ENCODE results near the gene PTRHD1. TPM values are rescaled to one million over a fixed set of nuclear protein-coding genes. Genes with fewer than 3 reads are reported as not detected.
"Not testable (repeated sequence)": the region's sequence is repeated elsewhere in the genome, so short reads cannot be mapped to it uniquely, and the experiment has no call there.

The PTRHD1 gene
- total RNA-seq, 1 experiment from 2014 or later, result 51.0 TPM

DNA sequence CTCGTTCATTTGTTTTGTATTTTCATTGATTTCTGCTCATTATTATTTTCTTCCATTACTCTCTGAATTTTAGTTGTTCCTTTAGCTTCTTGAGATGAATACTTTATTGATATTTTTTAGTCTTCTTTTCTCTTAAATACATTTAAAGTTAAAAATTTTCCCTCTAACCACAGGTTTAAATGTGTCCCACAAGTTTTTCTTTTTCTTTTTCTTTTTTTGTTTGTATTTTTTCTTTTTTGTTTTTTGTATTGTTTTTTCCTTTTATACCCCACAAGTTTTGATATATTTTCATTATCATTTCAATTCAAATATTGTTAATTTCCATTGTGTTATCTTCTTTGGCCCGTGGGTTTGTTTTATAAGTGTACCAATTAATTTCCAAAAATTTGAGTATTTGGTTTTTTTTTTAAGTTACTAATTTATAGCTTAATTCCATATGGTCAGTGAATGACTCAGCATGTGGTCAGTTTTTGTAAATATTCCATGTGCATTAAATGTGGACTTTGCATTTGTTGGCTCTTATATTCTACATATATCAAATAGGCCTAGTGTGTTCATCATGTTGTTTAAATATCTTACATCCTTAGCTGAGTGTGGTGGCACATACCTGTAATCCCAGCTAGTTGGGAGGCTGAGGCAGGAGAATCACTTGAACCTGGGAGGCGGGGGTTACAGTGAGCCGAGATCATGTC, 16.3 kb upstream of the PTRHD1 start:
- Histone ChIP-seq H3K4me3 (no peak overlapping the region), H3K27ac (no peak overlapping the region), H3K27me3 (replicated peaks) (no peaks in the 10 kb centered on the region), H3K4me1 (replicated peaks) (no peaks in the 10 kb centered on the region), H3K36me3 (peaks cover 48% of the 10 kb centered on the region), H3K9me3 (replicated peaks) (no peaks in the 10 kb centered on the region; the same call in 1 of the 2 replicates)
- DNase-seq (ENCODE audit: low read depth in 1 of 2, low spot score in 2 of 2), result no peak

DNA sequence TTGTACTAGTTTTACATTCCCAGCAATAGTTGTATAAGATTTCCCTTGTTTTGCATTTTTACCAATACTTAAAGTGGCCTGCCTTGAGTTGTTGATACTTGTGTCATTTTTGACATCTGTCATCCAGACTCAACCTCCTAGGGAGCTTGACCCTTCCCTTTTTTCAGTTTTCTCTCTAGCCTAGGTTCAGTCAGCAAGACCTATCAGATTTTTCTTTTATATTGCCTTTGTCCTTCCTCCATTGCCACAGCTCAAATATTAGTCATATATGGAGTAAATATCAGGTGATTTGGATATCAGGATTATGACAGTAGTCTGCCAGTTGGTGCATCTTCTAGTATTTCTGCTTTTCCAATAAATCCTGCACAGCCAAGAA, 13.5 kb upstream of the PTRHD1 start:
- Histone ChIP-seq H3K4me1 (replicated peaks) (no peaks in the 10 kb centered on the region), H3K9me3 (replicated peaks) (no peaks in the 10 kb centered on the region; the same call in 1 of the 2 replicates), H3K27me3 (replicated peaks) (no peaks in the 10 kb centered on the region), H3K36me3 (peaks cover 46% of the 10 kb centered on the region), H3K27ac (no peak overlapping the region), H3K4me3 (no peak overlapping the region)
- no peak for DNase-seq (ENCODE audit: low read depth in 1 of 2, low spot score in 2 of 2)

DNA sequence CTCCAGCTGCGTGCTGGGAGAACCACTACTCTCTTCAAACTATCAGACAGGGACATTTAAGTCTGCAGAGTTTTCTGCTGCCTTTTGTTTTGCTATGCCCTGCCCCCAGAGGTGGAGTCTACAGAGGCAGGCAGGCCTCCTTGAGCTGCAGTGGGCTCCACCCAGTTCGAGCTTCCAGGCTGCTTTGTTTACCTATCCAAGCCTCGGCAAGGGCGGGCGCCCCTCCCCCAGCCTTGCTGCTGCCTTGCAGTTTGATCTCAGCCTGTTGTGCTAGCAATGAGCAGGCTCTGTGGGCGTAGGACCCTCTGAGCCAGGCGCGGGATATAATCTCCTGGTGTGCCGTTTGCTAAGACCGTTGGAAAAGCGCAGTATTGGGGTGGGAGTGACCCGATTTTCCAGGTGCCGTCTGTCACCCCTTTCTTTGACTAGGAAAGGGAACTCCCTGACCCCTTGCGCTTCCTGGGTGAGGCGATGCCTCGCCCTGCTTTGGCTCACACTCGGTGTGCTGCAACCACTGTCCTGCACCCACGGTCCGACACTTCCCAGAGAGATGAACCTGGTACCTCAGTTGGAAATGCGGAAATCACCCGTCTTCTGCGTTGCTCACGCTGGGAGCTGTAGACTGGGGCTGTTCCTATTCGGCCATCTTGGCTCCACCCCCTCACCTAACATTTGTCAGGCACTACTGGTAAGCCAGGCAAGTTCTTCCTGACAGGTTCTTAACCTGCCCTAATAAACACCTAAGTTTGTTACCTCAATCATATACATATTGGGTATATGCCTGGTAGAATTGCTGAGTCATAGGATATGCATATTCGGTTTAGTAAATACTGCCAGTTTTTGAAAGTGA, 12.8 kb upstream of the PTRHD1 start:
- H3K9me3 ChIP-seq (replicated peaks); H3K4me1 ChIP-seq (replicated peaks); DNase-seq (ENCODE audit: low read depth in 1 of 2, low spot score in 2 of 2); H3K4me3 ChIP-seq; H3K27me3 ChIP-seq (replicated peaks); H3K27ac ChIP-seq: not testable (repeated sequence)
- peaks cover 48% of the 10 kb centered on the region for H3K36me3 ChIP-seq

DNA sequence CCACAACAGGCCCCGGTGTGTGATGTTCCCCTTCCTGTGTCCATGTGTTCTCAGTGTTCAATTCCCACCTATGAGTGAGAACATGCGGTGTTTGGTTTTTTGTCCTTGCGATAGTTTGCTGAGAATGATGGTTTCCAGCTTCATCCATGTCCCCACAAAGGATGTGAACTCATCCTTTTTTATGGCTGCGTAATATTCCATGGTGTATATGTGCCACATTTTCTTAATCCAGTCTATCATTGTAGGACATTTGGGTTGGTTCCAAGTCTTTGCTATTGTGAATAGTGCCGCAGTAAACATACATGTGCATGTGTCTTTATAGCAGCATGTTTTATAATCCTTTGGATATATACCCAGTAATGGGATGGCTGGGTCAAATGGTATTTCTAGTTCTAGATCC, 7.3 kb upstream of the PTRHD1 start:
- not testable (repeated sequence) for H3K4me3 ChIP-seq; H3K4me1 ChIP-seq (replicated peaks); H3K27ac ChIP-seq; H3K27me3 ChIP-seq (replicated peaks); H3K9me3 ChIP-seq (replicated peaks); DNase-seq (ENCODE audit: low read depth in 1 of 2, low spot score in 2 of 2)
- peaks cover 79% of the 10 kb centered on the region for H3K36me3 ChIP-seq

DNA sequence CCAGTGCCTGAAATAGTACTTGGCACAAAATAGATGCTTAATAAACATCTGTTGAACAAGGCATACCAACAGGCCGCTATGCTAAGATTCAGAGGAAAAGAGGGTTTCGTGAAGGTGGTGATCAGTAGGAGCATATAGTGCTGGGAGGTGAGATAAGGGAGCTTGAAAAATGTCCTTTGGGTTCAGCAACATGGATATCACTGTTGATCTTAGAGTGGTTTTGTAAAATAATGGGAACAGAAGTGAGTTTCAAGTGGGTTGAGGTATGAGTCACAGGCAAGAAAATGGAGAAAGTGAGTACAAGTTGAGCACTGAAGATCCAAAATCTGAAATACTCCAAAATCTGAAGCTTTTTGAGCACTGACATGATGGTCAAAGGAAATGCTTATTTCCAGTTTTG, 4.5 kb upstream of the PTRHD1 start:
- H3K9me3 ChIP-seq (replicated peaks), result no peaks in the 10 kb centered on the region
- DNase-seq (ENCODE audit: low read depth in 1 of 2, low spot score in 2 of 2), result no peak
- H3K27me3 ChIP-seq (replicated peaks), result no peaks in the 10 kb centered on the region
- H3K36me3 ChIP-seq, result peaks cover 89% of the 10 kb centered on the region
- H3K4me1 ChIP-seq (replicated peaks), result peaks cover 10% of the 10 kb centered on the region; the same call in 1 of the 2 replicates
- no peak overlapping the region for H3K27ac ChIP-seq
- H3K4me3 ChIP-seq, result no peak overlapping the region

DNA sequence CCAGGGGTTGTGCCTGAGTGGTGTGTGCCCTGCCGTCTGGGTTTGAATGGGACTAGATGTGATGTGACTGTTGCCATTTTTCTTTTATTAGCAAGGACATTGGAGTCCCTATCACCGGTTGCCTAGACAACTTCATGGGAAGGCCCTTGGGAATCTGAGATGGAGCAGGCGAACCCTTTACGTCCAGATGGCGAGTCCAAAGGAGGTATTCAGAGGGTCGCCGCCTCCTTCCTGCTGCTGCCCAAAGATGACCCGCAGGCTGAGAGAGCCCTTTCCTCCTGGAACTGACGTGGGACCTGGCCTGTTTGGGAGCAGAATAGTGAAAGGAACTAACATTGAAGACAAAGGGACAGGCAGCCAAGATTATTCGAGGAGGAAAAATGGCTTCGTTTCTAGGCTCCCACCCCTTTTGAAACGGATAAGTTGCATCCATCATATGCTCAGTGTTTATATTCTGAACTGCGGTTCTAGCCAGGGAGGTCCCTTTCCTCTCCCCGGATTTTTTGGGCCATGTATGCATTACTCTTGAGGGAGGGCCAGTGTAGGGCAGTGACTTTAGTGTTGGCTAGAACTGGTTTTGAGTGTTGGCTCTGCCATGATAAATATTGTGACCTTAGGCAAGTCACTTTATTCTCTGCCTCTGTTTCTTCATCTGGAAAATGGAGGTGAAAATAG, 707 bp upstream of the PTRHD1 start:
- H3K27me3 ChIP-seq (replicated peaks), result no peaks in the 10 kb centered on the region
- peak overlapping the region; percentile 98 for H3K27ac ChIP-seq
- H3K36me3 ChIP-seq, result peaks cover 55% of the 10 kb centered on the region
- DNase-seq (ENCODE audit: low read depth in 1 of 2, low spot score in 2 of 2), result no peak
- H3K9me3 ChIP-seq (replicated peaks), result no peaks in the 10 kb centered on the region
- peaks cover 15% of the 10 kb centered on the region for H3K4me1 ChIP-seq (replicated peaks)
- H3K4me3 ChIP-seq, result peak overlapping the region; percentile 88

DNA sequence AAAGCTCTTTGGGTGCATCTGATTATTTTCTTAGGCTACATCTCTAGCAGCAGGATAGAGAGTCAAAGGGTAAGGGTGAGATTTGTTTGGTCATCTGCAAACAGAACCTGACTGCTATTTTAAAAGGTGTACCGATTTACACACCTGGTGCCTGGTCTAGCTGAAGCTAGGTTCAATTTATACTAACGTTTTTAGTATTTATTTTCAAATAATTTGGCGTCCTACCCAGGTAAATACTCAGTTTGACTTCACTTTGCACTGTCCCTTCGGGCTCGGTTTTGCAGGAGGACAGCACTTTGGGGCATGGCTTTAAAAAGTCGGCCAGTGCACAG, 683 bp downstream of the PTRHD1 start:
- H3K36me3 ChIP-seq, result peaks cover 42% of the 10 kb centered on the region
- DNase-seq (ENCODE audit: low read depth in 1 of 2, low spot score in 2 of 2), result no peak
- H3K9me3 ChIP-seq (replicated peaks), result no peaks in the 10 kb centered on the region
- H3K4me1 ChIP-seq (replicated peaks), result peaks cover 15% of the 10 kb centered on the region
- H3K4me3 ChIP-seq, result peak overlapping the region; percentile 88
- peak overlapping the region; percentile 98 for H3K27ac ChIP-seq
- H3K27me3 ChIP-seq (replicated peaks), result no peaks in the 10 kb centered on the region

DNA sequence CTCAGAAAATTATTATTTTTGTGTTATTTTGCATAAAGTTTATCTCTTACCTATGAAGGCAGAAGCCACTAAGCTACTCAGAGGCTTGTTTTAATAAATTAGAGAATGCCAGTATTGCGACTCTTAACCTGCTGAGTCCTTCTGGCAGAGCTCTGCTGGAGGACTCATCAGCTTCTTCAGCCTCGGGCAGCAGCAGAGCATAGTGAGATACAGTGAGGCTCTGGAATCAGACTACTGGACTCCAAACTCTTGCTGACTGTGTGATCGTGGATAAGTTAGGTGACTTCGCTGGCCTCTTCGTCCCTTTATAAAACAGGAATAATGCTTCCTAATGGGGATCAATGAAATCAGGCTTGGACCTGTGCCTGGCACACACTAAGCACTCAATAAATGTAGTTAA, 1.7 kb downstream of the PTRHD1 start:
- Histone ChIP-seq H3K4me3 (no peak overlapping the region), H3K4me1 (replicated peaks) (peaks cover 15% of the 10 kb centered on the region), H3K27ac (no peak overlapping the region), H3K36me3 (peaks cover 31% of the 10 kb centered on the region), H3K9me3 (replicated peaks) (no peaks in the 10 kb centered on the region), H3K27me3 (replicated peaks) (no peaks in the 10 kb centered on the region)
- DNase-seq (ENCODE audit: low read depth in 1 of 2, low spot score in 2 of 2), result no peak

DNA sequence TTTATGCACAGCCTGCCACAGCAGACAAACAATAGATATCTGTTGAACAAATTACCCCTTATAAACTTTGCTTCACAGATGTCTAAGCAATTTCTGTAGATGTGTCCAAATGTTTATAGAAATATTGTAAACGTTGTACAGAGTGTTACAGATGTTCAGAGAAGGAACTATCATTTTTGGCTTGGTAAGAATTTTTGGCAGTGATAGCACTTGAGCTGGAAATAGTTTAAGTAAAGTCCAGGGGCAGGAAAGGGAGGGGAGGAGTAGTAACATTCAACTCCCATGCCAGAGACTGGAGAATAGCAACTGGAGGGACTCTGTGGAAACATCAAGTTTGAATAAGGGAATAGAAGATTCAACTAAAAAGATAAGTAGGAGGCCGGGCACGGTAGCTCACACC, 4.4 kb downstream of the PTRHD1 start:
- Histone ChIP-seq H3K27me3 (replicated peaks) (no peaks in the 10 kb centered on the region), H3K4me1 (replicated peaks) (peaks cover 5% of the 10 kb centered on the region), H3K9me3 (replicated peaks) (no peaks in the 10 kb centered on the region), H3K27ac (no peak overlapping the region), H3K4me3 (no peak overlapping the region), H3K36me3 (peaks cover 8% of the 10 kb centered on the region)
- no peak for DNase-seq (ENCODE audit: low read depth in 1 of 2, low spot score in 2 of 2)

DNA sequence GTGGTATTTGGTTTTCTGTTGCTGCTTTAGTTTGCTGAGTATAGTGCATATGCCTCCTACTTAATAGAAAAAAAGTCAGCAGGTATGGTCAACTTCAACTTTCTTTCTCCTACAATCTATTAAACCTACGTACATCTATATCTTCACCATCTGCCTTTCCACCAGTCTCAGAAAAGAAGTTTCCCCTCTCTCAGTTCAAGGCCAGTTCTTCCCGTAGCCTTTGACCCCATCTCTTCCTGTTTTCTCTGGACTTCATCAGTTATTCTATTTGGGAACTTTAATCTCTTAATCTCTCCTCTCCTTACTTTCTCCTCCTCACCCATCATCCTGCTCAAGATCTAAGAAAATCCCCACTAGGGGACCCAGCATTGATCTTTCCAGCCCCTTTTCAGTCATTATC, 5.7 kb downstream of the PTRHD1 start:
- no peaks in the 10 kb centered on the region for H3K36me3 ChIP-seq
- H3K4me1 ChIP-seq (replicated peaks), result peaks cover 4% of the 10 kb centered on the region
- H3K27ac ChIP-seq, result no peak overlapping the region
- no peaks in the 10 kb centered on the region for H3K27me3 ChIP-seq (replicated peaks)
- no peak for DNase-seq (ENCODE audit: low read depth in 1 of 2, low spot score in 2 of 2)
- H3K9me3 ChIP-seq (replicated peaks), result no peaks in the 10 kb centered on the region
- no peak overlapping the region for H3K4me3 ChIP-seq

DNA sequence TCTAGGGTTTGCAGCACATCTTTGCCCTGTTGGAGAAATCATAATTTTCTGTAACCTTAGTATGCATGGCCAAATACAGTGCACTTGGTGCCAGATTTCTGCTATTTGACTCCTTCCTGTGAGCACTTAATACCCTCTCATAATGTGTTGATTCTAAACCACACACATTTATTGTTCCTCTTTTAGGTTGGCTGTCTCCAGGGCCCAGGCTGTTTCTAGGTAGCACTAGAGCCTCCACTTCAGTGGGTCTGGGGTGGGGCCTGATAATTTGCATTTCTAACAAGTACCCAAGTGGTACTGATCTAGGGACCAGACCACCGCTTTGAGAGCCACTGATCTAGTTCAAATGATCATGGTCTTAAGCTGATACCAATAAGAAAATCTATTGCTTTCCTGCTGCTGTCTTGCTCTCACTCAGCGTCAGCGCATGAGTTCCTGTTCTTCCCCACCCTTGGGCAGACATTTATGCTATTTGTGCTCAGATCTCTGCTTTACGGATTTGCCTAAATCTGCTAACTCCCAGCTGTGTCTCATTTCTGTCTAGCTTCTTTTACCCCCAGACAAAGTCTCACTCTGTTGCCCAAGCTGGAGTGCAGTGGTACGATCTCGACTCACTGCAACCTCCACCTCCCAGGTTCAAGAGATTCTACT, 7.4 kb downstream of the PTRHD1 start:
- Histone ChIP-seq H3K27me3 (replicated peaks) (no peaks in the 10 kb centered on the region), H3K36me3 (no peaks in the 10 kb centered on the region), H3K4me1 (replicated peaks) (no peaks in the 10 kb centered on the region), H3K4me3 (no peak overlapping the region), H3K27ac (no peak overlapping the region), H3K9me3 (replicated peaks) (no peaks in the 10 kb centered on the region)
- no peak for DNase-seq (ENCODE audit: low read depth in 1 of 2, low spot score in 2 of 2)

DNA sequence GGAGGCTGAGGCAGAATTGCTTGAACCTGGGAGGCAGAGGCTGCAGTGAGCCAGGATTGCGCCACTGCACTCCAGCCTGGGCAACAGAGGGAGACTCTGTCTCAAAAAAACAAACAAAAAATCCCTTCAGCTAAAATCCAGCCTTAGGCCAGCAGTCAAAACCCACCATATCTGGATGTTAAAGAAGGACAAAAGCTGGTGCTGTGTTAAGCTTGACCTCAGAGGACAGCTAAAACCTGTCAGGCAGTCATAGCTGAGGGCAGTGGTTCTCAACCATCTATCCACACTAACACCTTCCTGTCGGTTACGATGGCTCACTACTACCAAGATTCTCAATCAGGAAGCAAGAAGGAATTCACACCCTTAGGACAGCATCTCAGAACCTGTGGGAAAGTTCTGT, 9.6 kb downstream of the PTRHD1 start:
- no peak overlapping the region for H3K4me3 ChIP-seq
- no peaks in the 10 kb centered on the region for H3K9me3 ChIP-seq (replicated peaks)
- H3K27ac ChIP-seq, result no peak overlapping the region
- no peaks in the 10 kb centered on the region for H3K4me1 ChIP-seq (replicated peaks)
- H3K27me3 ChIP-seq (replicated peaks), result no peaks in the 10 kb centered on the region
- no peak for DNase-seq (ENCODE audit: low read depth in 1 of 2, low spot score in 2 of 2)
- H3K36me3 ChIP-seq, result no peaks in the 10 kb centered on the region

DNA sequence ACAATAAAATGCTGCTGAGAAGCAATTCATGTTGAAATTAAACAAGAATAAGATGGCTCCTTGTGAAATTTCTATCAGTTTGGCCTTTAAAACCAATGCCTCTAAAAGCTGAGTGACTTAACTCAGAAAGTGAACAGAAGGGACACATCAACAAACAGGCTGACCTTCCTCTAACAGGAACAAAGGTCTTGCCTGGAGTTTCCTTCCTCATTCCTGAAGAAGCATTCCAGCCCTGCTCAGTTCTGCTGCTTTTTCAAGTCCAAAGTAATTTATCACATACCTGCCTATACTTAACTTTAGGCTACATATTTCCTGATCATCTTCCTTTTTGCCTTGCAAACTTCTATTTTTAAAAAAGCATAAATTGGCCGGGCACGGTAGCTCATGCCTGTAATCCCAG, 14.1 kb downstream of the PTRHD1 start:
- Histone ChIP-seq H3K4me3 (no peak overlapping the region), H3K36me3 (no peaks in the 10 kb centered on the region), H3K4me1 (replicated peaks) (no peaks in the 10 kb centered on the region), H3K9me3 (replicated peaks) (no peaks in the 10 kb centered on the region), H3K27ac (no peak overlapping the region), H3K27me3 (replicated peaks) (no peaks in the 10 kb centered on the region)
- DNase-seq (ENCODE audit: low read depth in 1 of 2, low spot score in 2 of 2), result no peak

DNA sequence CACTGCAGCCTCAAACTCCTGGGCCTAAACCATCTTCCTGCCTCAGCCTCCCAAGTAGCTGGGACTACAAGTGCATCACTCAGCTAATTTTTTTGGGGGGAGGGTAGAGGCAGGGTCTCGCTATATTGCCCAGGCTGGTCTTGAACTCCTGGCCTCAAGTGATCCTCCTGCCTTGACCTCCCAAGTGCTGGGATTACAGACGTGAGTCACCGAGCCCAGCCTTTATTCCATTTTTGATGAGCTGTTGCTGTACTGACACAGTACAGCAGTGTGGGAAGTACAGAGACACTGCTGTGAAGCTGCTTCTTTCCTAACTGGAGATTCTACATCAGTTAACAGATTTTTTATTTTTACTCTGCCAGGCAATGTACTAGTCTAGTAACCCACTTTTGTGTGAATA, 18.8 kb downstream of the PTRHD1 start:
- Histone ChIP-seq H3K36me3 (0 out of 2 replicates have a peak, but pooled peaks cover 3% of the 10 kb centered on the region), H3K4me3 (no peak overlapping the region), H3K9me3 (replicated peaks) (no peaks in the 10 kb centered on the region), H3K27ac (no peak overlapping the region), H3K27me3 (replicated peaks) (no peaks in the 10 kb centered on the region), H3K4me1 (replicated peaks) (no peaks in the 10 kb centered on the region)
- no peak for DNase-seq (ENCODE audit: low read depth in 1 of 2, low spot score in 2 of 2)

All from SJSA1 (cell line).